K562 (cell line): ENCODE data around the gene ORM1. TPM values are rescaled to one million over a fixed set of nuclear protein-coding genes. Genes with fewer than 3 reads are reported as not detected.

ENCODE experiments used
- CBFA2T2 ChIP-seq: fragments of 450-650 bp; conservative IDR thresholded peaks from 2 replicates; pipeline ENCODE4 v1.6.1; 2017; ENCODE audit warnings: mild to moderate bottlenecking
- CXXC5 ChIP-seq: fragments of 250-450 bp; sonication (Bioruptor Pico); IDR thresholded peaks from 2 replicates; pipeline ENCODE4 v1.8.0; 2022; ENCODE audit warnings: inconsistent platforms, mild to moderate bottlenecking, moderate library complexity
- DNMT1 ChIP-seq: fragments of 450-650 bp; IDR thresholded peaks from 2 replicates; pipeline ENCODE4 v1.6.1; 2016; ENCODE audit warnings: antibody characterized with exemption, mild to moderate bottlenecking
- FOXJ2 ChIP-seq: fragments of 200-800 bp; sonication (Bioruptor generic); IDR thresholded peaks from 2 replicates; pipeline ENCODE4 v1.6.1; 2016; ENCODE audit warnings: missing genetic modification characterization, missing compliant biosample characterization
- HDGF ChIP-seq: fragments of 450-650 bp; IDR thresholded peaks from 2 replicates; pipeline ENCODE4 v1.6.1; 2016
- HSF4 ChIP-seq: fragments of 250-450 bp; sonication (Bioruptor Pico); IDR thresholded peaks from 2 replicates; pipeline ENCODE4 v2.1.2; 2022; ENCODE audit warnings: mild to moderate bottlenecking, moderate library complexity, borderline replicate concordance
- JUND ChIP-seq, 2 experiments: IDR thresholded peaks; 2 replicates in 1 of 2; 3 replicates in 1 of 2; pipeline ENCODE4 v1.6.1; 2011; ENCODE audit warnings: borderline replicate concordance in 2 of 2, low read depth in 2 of 2, low read length in 2 of 2, improper control_type of control experiment in 1 of 2, missing biosample characterization in 1 of 2, missing genetic modification characterization in 1 of 2, missing genetic modification reagents in 1 of 2
- L3MBTL2 ChIP-seq: fragments of 450-650 bp; IDR thresholded peaks from 2 replicates; pipeline ENCODE4 v1.6.1; 2016; ENCODE audit warnings: mild to moderate bottlenecking, moderate library complexity
- MAFG ChIP-seq: fragments of 450-650 bp; conservative IDR thresholded peaks from 2 replicates; pipeline ENCODE4 v1.6.1; 2016; ENCODE audit warnings: missing genetic modification characterization, missing compliant biosample characterization
- PHF21A ChIP-seq: fragments of 450-650 bp; IDR thresholded peaks from 2 replicates; pipeline ENCODE4 v1.6.1; 2017; ENCODE audit warnings: low read depth, borderline replicate concordance
- TFAP4 ChIP-seq: sonication (generic); formaldehyde crosslinking; IDR thresholded peaks from 2 replicates; pipeline ENCODE4 v1.8.0; 2022; ENCODE audit warnings: missing genetic modification reagents, mild to moderate bottlenecking, moderate library complexity, borderline replicate concordance
- YY1 ChIP-seq, 3 experiments: IDR thresholded peaks; 2 replicates each; pipeline ENCODE4 v1.6.1; 2011; ENCODE audit warnings: low read length in 2 of 3, mild to moderate bottlenecking in 2 of 3, moderate library complexity in 2 of 3, borderline replicate concordance in 1 of 3, control low read depth in 1 of 3, low read depth in 1 of 3; ENCODE audit not compliant: insufficient read depth in 3 of 3, insufficient replicate concordance in 2 of 3, control insufficient read depth in 1 of 3, insufficient read length in 1 of 3; ENCODE audit errors: extremely low read depth in 1 of 3
- ZBTB8A ChIP-seq: fragments of 450-650 bp; IDR thresholded peaks from 2 replicates; pipeline ENCODE4 v1.6.1; 2018; ENCODE audit warnings: mild to moderate bottlenecking, moderate library complexity; ENCODE audit not compliant: partially characterized antibody
- ZNF282 ChIP-seq: sonication (generic); formaldehyde crosslinking; IDR thresholded peaks from 2 replicates; pipeline ENCODE4 v1.8.1; 2023; ENCODE audit warnings: missing genetic modification reagents
- ZNF431 ChIP-seq: sonication (generic); formaldehyde crosslinking; IDR thresholded peaks from 2 replicates; pipeline ENCODE4 v1.8.0; 2022; ENCODE audit warnings: mild to moderate bottlenecking, missing genetic modification reagents
- ZZZ3 ChIP-seq: fragments of 450-650 bp; IDR thresholded peaks from 2 replicates; pipeline ENCODE4 v1.6.1; 2016; ENCODE audit warnings: antibody characterized with exemption, mild to moderate bottlenecking, moderate library complexity
- polyA plus RNA-seq, 8 experiments: library from polyadenylated mRNA; depleted of rRNA in 4 of 8; stranded (reverse) in 5 of 8; unstranded in 3 of 8; fragments of >200 nt; fragmentation: Nextera tagmentation in 2 of 8; fragmentation: Illumina TruSeq in 1 of 8; extraction: Ambion mirVana in 2 of 8; extraction: Trizol in 1 of 8; gene quantifications; 2 replicates each; pipeline versions ENCODE4 v1.2.1 to v1.2.3, GENCODE V29; 2011 to 2014; ENCODE audit warnings: inconsistent platforms in 1 of 8, missing spikeins in 1 of 8
- total RNA-seq, 7 experiments: library from RNA; depleted of rRNA in 6 of 7; stranded (reverse); fragments of >200 nt in 6 of 7; fragmentation: Illumina TruSeq in 2 of 7; extraction: Trizol in 2 of 7; gene quantifications; 2 replicates each; pipeline versions ENCODE4 v1.2.1 to v1.2.3, GENCODE V29; 2011 to 2021; ENCODE audit warnings: low replicate concordance in 1 of 7
- TF ChIP-seq, protein P1 (sequence below): fragments of 250-450 bp; sonication (Bioruptor Pico); IDR thresholded peaks from 2 replicates; pipeline ENCODE4 v1.4.0; 2020; ENCODE audit warnings: mild to moderate bottlenecking, moderate library complexity, borderline replicate concordance
- TF ChIP-seq, protein P2 (sequence below): sonication (generic); formaldehyde crosslinking; IDR thresholded peaks from 2 replicates; pipeline ENCODE4 v1.9.0; 2022; ENCODE audit warnings: mild to moderate bottlenecking, missing genetic modification reagents
- TF ChIP-seq, protein P3 (sequence below): fragments of 250-450 bp; sonication (Bioruptor Pico); IDR thresholded peaks from 2 replicates; pipeline ENCODE4 v1.8.0; 2022; ENCODE audit warnings: inconsistent platforms
- TF ChIP-seq, protein P4 (sequence below): fragments of 250-450 bp; sonication (Bioruptor Pico); IDR thresholded peaks from 2 replicates; pipeline ENCODE4 v1.5.0; 2020; ENCODE audit warnings: mild to moderate bottlenecking

Gene ORM1
- total and polyA plus RNA-seq, 9 of the 15 experiments (the other 6 are each of a cell fraction or from before 2014, with no cell fraction given) = 2.9 TPM; not detected in 8

GRCh38 chr9:114348906-114349482, 26.1 kb downstream of the ORM1 start (continued):
- no peak for TF ChIP-seq ZNF431
- no peak for TF ChIP-seq PHF21A
- TF ChIP-seq, protein P1, sequence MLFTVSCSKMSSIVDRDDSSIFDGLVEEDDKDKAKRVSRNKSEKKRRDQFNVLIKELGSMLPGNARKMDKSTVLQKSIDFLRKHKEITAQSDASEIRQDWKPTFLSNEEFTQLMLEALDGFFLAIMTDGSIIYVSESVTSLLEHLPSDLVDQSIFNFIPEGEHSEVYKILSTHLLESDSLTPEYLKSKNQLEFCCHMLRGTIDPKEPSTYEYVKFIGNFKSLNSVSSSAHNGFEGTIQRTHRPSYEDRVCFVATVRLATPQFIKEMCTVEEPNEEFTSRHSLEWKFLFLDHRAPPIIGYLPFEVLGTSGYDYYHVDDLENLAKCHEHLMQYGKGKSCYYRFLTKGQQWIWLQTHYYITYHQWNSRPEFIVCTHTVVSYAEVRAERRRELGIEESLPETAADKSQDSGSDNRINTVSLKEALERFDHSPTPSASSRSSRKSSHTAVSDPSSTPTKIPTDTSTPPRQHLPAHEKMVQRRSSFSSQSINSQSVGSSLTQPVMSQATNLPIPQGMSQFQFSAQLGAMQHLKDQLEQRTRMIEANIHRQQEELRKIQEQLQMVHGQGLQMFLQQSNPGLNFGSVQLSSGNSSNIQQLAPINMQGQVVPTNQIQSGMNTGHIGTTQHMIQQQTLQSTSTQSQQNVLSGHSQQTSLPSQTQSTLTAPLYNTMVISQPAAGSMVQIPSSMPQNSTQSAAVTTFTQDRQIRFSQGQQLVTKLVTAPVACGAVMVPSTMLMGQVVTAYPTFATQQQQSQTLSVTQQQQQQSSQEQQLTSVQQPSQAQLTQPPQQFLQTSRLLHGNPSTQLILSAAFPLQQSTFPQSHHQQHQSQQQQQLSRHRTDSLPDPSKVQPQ (CRISPR knock-in tag) = no peak
- no peak for TF ChIP-seq ZBTB8A
- no peak for TF ChIP-seq HSF4 (CRISPR knock-in tag)
- peak; percentile 77 for TF ChIP-seq JUND (IDR thresholded peaks at IDR 0.05; ENCODE audit: borderline replicate concordance, low read depth, low read length)
- TF ChIP-seq JUND (tag; IDR thresholded peaks at IDR 0.05; ENCODE audit: borderline replicate concordance, low read depth, low read length) = peak; percentile 61; the same call in 2 of the 3 replicates
- TF ChIP-seq CBFA2T2 = no peak
- TF ChIP-seq CXXC5 (CRISPR knock-in tag) = no peak
- no peak for TF ChIP-seq HDGF
- no peak for TF ChIP-seq YY1 (IDR thresholded peaks at IDR 0.05; ENCODE audit: borderline replicate concordance in 1 of 3, control insufficient read depth in 1 of 3, extremely low read depth in 1 of 3, insufficient read depth in 3 of 3, insufficient read length in 1 of 3, insufficient replicate concordance in 2 of 3, low read depth in 1 of 3, low read length in 2 of 3)
- no peak; the same call in 1 of the 2 replicates for TF ChIP-seq L3MBTL2
- peak; percentile 67 for TF ChIP-seq FOXJ2 (tag)
- no peak for TF ChIP-seq ZNF282 (CRISPR knock-in tag)
- no peak for TF ChIP-seq DNMT1
- no peak for TF ChIP-seq TFAP4
- peak; percentile 26; the same call in 1 of the 2 replicates for TF ChIP-seq MAFG (tag)
- TF ChIP-seq, protein P2, sequence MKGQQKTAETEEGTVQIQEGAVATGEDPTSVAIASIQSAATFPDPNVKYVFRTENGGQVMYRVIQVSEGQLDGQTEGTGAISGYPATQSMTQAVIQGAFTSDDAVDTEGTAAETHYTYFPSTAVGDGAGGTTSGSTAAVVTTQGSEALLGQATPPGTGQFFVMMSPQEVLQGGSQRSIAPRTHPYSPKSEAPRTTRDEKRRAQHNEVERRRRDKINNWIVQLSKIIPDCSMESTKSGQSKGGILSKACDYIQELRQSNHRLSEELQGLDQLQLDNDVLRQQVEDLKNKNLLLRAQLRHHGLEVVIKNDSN (CRISPR knock-in tag) = no peak; the same call in 1 of the 2 replicates
- TF ChIP-seq, protein P3, sequence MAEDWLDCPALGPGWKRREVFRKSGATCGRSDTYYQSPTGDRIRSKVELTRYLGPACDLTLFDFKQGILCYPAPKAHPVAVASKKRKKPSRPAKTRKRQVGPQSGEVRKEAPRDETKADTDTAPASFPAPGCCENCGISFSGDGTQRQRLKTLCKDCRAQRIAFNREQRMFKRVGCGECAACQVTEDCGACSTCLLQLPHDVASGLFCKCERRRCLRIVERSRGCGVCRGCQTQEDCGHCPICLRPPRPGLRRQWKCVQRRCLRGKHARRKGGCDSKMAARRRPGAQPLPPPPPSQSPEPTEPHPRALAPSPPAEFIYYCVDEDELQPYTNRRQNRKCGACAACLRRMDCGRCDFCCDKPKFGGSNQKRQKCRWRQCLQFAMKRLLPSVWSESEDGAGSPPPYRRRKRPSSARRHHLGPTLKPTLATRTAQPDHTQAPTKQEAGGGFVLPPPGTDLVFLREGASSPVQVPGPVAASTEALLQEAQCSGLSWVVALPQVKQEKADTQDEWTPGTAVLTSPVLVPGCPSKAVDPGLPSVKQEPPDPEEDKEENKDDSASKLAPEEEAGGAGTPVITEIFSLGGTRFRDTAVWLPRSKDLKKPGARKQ = no peak
- TF ChIP-seq, protein P4, sequence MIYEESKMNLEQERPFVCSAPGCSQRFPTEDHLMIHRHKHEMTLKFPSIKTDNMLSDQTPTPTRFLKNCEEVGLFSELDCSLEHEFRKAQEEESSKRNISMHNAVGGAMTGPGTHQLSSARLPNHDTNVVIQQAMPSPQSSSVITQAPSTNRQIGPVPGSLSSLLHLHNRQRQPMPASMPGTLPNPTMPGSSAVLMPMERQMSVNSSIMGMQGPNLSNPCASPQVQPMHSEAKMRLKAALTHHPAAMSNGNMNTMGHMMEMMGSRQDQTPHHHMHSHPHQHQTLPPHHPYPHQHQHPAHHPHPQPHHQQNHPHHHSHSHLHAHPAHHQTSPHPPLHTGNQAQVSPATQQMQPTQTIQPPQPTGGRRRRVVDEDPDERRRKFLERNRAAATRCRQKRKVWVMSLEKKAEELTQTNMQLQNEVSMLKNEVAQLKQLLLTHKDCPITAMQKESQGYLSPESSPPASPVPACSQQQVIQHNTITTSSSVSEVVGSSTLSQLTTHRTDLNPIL (CRISPR knock-in tag) = no peak
- TF ChIP-seq ZZZ3 = no peak
